OCI-LY1 (cell line): ENCODE measurements around the gene RNF169.

Source experiments
- H2AFZ ChIP-seq: fragments of 200-600 bp; sonication (generic), shearing (Covaris generic); 2 replicates; pipeline ENCODE4 v1.6.0; 2014; ENCODE audit warnings: antibody characterized with exemption, mild to moderate bottlenecking, low read length
- H3F3A ChIP-seq: fragments of 200-600 bp; sonication (generic), shearing (Covaris generic); 2 replicates; pipeline ENCODE4 v1.6.0; 2014; ENCODE audit warnings: mild to moderate bottlenecking, antibody characterized with exemption, low read length, moderate library complexity; ENCODE audit not compliant: insufficient read depth
- H3K27ac ChIP-seq: fragments of 200-600 bp; sonication (generic); 2 replicates; pipeline ENCODE4 v1.5.1; 2014; ENCODE audit warnings: low read length, mixed run types, mild to moderate bottlenecking, low read depth; ENCODE audit not compliant: poor library complexity, severe bottlenecking
- H3K27me3 ChIP-seq: fragments of 200-600 bp; sonication (generic); 2 replicates; pipeline ENCODE4 v1.6.0; 2014; ENCODE audit warnings: antibody characterized with exemption, mild to moderate bottlenecking, low read length, moderate library complexity; ENCODE audit not compliant: insufficient read depth
- H3K36me3 ChIP-seq: fragments of 200-600 bp; sonication (generic); 2 replicates; pipeline ENCODE4 v1.6.1; 2014; ENCODE audit warnings: mild to moderate bottlenecking, antibody characterized with exemption, low read length, moderate library complexity, mixed read lengths; ENCODE audit not compliant: insufficient read depth
- H3K4me1 ChIP-seq: fragments of 200-600 bp; sonication (generic); 2 replicates; pipeline ENCODE4 v1.5.1; 2014; ENCODE audit warnings: mild to moderate bottlenecking, low read length, moderate library complexity; ENCODE audit not compliant: insufficient read depth, severe bottlenecking
- H3K4me2 ChIP-seq: fragments of 200-600 bp; sonication (generic), shearing (Covaris generic); 2 replicates; pipeline ENCODE4 v1.6.1; 2014; ENCODE audit warnings: low read length
- H3K4me3 ChIP-seq: fragments of 200-600 bp; sonication (generic); 2 replicates; pipeline ENCODE4 v1.5.1; 2014; ENCODE audit warnings: low read length, low read depth, mild to moderate bottlenecking, mixed read lengths; ENCODE audit not compliant: poor library complexity, severe bottlenecking
- H3K79me2 ChIP-seq: fragments of 200-600 bp; shearing (Covaris generic); 2 replicates; pipeline ENCODE4 v1.6.1; 2016; ENCODE audit warnings: mixed run types, low read length, mixed read lengths; ENCODE audit not compliant: insufficient read depth
- H3K9ac ChIP-seq: fragments of 200-600 bp; sonication (generic), shearing (Covaris generic); 2 replicates; pipeline ENCODE4 v1.6.1; 2014; ENCODE audit warnings: mild to moderate bottlenecking, low read length, mixed read lengths
- H3K9me2 ChIP-seq: fragments of 200-600 bp; sonication (generic), shearing (Covaris generic); 2 replicates; pipeline ENCODE4 v1.6.1; 2014; ENCODE audit warnings: low read depth, mild to moderate bottlenecking, low read length, mixed read lengths
- H3K9me3 ChIP-seq: fragments of 200-600 bp; shearing (Covaris generic); 2 replicates; pipeline ENCODE4 v1.6.1; 2014; ENCODE audit warnings: low read length, mixed read lengths
- H4K20me1 ChIP-seq: fragments of 200-600 bp; sonication (generic), shearing (Covaris generic); 2 replicates; pipeline ENCODE4 v1.6.0; 2016; ENCODE audit warnings: mild to moderate bottlenecking, low read length; ENCODE audit not compliant: insufficient read depth
- CTCF ChIP-seq: fragments of 200-600 bp; sonication (generic), shearing (Covaris generic); IDR thresholded peaks from 2 replicates; pipeline ENCODE4 v1.5.1; 2017; ENCODE audit warnings: mild to moderate bottlenecking, antibody characterized with exemption, low read length, moderate library complexity, mixed read lengths
- EZH2 ChIP-seq: fragments of 200-600 bp; sonication (generic), shearing (Covaris generic); IDR thresholded peaks from 2 replicates; pipeline ENCODE4 v1.8.0; 2017; ENCODE audit warnings: borderline replicate concordance, mixed run types, mild to moderate bottlenecking, antibody characterized with exemption, low read length, moderate library complexity, mixed read lengths

RNF169 gene

GRCh38 chr11:74773476-74773875 lies 24.8 kb downstream of the RNF169 start:
- no peak overlapping the region for H3K9ac ChIP-seq
- H2AFZ ChIP-seq: no peak overlapping the region
- H3K36me3 ChIP-seq: peaks cover 17% of the 10 kb centered on the region; the same call in 1 of the 2 replicates
- H3K79me2 ChIP-seq: peaks cover 60% of the 10 kb centered on the region
- no peaks in the 10 kb centered on the region for H3K27me3 ChIP-seq
- no peak for TF ChIP-seq EZH2
- no peak for TF ChIP-seq CTCF
- no peaks in the 10 kb centered on the region for H4K20me1 ChIP-seq
- H3K9me2 ChIP-seq: no peaks in the 10 kb centered on the region
- no peaks in the 10 kb centered on the region for H3K9me3 ChIP-seq
- 0 out of 2 replicates have a peak, but pooled peaks cover 7% of the 10 kb centered on the region for H3F3A ChIP-seq
- no peak overlapping the region for H3K27ac ChIP-seq
- H3K4me1 ChIP-seq: peaks cover 31% of the 10 kb centered on the region
- no peak overlapping the region for H3K4me2 ChIP-seq
- no peak overlapping the region for H3K4me3 ChIP-seq

DNA sequence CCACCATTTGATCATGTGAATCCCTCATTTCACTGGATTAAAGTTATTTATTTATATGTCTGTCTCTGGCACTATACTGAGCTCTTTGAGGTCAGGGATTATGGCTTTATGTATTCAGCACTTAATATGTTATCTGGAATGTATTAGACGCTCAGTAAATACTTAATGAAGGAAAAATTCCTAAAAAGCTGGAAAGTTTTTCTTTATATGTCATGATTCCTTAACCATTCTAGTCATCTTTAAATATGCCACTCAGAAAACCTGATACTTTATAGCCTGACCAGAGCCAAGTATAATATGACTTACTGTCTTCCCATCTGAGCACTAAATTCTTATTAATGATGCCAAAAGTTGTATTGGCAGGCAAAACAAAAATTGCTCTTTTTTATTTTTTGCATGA lies 27.1 kb downstream of the RNF169 start:
- Histone ChIP-seq H3K79me2 (peaks cover 72% of the 10 kb centered on the region), H3K4me1 (peaks cover 26% of the 10 kb centered on the region), H3K9me3 (no peaks in the 10 kb centered on the region), H3K9me2 (no peaks in the 10 kb centered on the region), H4K20me1 (no peaks in the 10 kb centered on the region), H3F3A (0 out of 2 replicates have a peak, but pooled peaks cover 7% of the 10 kb centered on the region), H3K36me3 (peaks cover 17% of the 10 kb centered on the region; the same call in 1 of the 2 replicates), H3K9ac (no peak overlapping the region), H2AFZ (no peak overlapping the region), H3K4me2 (no peak overlapping the region), H3K27ac (no peak overlapping the region), H3K27me3 (no peaks in the 10 kb centered on the region), H3K4me3 (no peak overlapping the region)
- TF ChIP-seq CTCF (no peak), EZH2 (no peak)

DNA sequence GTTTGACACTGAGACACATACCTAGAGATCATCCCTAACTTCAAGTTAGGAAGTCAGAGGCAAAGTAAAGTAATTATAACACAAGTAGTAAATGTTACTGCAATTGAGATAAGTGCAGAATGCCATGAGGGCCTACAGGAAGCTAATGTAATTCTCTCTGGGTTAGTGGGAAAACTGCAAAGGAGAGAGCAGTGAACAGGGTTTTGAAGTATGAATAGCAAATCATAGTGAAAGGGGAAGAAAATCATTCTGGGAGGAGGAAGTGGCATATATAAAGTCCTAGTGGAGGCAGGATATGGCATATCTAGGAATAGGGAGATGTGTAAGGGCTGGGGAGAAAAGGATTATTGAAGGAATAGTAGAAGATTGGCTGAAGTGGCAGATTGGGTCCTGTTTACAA lies 27.9 kb downstream of the RNF169 start:
- H3K79me2 ChIP-seq: peaks cover 68% of the 10 kb centered on the region
- H3K4me2 ChIP-seq: no peak overlapping the region
- H3K4me1 ChIP-seq: peaks cover 26% of the 10 kb centered on the region
- 0 out of 2 replicates have a peak, but pooled peaks cover 7% of the 10 kb centered on the region for H3F3A ChIP-seq
- no peak overlapping the region for H3K9ac ChIP-seq
- H3K27ac ChIP-seq: no peak overlapping the region
- peaks cover 17% of the 10 kb centered on the region; the same call in 1 of the 2 replicates for H3K36me3 ChIP-seq
- H2AFZ ChIP-seq: no peak overlapping the region
- H3K9me3 ChIP-seq: no peaks in the 10 kb centered on the region
- TF ChIP-seq CTCF (no peak), EZH2 (no peak)
- no peaks in the 10 kb centered on the region for H3K9me2 ChIP-seq
- no peak overlapping the region for H3K4me3 ChIP-seq
- no peaks in the 10 kb centered on the region for H3K27me3 ChIP-seq
- H4K20me1 ChIP-seq: no peaks in the 10 kb centered on the region
